ENCODE results near the gene DCLRE1C.

GRCh38 chr10:14917827-14918226, 36.1 kb downstream of the DCLRE1C start:
- TF ChIP-seq CTCF (IDR thresholded peaks at IDR 0.05) = no peak
- TF ChIP-seq POLR2AphosphoS5 (IDR thresholded peaks at IDR 0.05) = no peak

All from prostate gland (tissue), 2 donors.